GM18951 (cell line): Measurements from ENCODE around the gene HOXA6.

Experiments
- POLR2A ChIP-seq: IDR thresholded peaks from 4 replicates; pipeline ENCODE4 v1.6.1; 2011; ENCODE audit warnings: mild to moderate bottlenecking; ENCODE audit not compliant: insufficient read length, insufficient read depth; ENCODE audit errors: extremely low read depth
- in situ Hi-C: fragments of 300-500 bp; cut with MboI; formaldehyde crosslinking; loops from one replicate; pipeline ENCODE4 v1.12.0; 2022; ENCODE audit warnings: low sequenced_read_pairs, mixed read lengths, inconsistent platforms; ENCODE audit not compliant: unreplicated experiment

Gene HOXA6

DNA sequence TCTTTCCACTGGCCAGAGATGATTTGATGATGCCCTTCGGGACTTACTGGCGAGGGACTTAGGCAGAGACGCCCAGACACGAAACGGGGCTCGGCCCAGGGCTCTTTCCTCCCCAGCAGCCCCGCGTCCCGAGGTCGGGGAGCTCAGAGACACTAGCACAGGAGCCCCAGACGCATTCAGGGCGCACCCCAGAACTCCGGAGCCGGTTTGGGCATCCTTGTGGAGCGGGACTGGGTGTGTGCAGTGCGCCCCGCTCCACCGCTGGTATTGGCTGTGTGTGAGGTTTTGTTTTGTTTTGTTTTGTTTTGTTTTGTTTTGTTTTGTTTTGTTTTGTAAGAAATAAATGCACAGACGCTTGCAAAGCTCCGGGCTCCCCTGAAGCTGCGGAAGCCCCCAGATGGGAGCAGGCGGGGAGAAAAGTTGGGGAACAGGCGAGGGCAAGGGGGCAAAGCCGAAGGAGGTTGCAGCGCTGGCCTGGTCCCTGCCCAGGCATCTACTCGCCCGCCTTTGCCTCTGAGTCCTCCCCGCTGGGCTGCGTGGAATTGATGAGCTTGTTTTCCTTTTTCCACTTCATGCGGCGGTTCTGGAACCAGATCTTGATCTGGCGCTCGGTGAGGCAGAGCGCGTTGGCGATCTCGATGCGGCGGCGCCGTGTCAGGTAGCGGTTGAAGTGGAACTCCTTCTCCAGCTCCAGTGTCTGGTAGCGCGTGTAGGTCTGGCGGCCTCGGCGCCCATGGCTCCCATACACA, 2.2 kb downstream of the HOXA6 start:
- in situ Hi-C loops, result no loop called here
- no peak for TF ChIP-seq POLR2A

DNA sequence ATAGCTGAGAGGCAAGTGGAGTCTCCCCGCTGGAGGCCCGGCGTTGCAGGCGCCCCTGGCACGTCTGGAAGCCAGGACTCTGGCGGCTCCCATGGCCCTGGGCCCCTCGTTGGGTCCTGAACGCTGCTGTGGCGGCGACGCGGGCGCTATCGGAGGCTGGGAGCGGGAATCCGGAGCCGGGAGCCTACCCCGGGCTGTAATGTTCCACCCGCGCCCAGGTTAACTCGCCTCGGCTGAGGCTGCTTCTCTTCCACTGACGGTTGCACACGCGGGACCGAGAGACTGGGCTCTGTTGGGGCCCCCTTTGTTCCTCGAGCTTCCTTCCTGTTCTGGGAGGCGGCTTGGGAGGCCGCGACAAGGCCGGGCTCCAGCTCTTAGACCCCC, 2.8 kb downstream of the HOXA6 start:
- no peak for TF ChIP-seq POLR2A
- in situ Hi-C loops, result no loop called here

DNA sequence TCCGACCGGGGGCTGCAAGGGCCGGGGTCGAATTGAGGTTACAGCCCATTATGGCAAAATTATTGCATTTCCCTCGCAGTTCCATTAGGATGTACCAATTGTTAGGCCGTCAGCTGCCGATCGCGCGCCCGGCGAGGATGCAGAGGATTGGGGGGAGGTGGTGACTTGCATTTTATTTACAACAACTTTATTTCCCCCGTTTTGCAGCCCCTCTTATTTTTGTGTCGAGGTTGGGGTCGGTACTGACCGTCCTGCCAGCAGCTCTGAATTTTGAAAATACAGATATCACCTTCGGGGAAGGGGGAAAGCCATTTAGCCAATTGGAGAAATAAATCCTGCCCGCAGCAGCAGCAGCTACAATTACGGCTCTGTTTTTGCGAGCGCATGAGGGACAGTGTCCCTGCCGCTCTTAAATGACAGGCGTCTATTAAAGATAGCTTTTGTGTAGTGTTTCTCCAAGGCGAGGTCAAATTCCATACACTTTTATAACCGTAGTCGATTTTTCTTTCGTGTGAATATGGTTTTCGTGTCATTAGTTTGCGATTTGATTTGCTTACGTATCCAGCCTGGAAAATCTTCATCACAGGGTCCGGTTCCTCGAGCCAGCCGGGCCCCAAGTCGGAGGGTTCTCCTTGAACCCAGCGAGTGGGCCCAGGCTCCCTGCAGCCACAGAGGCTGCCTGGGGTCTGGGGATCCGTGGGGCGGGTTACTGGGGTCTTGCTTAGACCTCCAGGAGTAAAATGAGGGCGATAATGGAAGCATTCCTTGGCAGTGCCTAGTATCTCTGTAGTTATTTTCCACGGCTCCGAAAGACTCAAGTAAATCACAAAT, 3.4 kb downstream of the HOXA6 start:
- no peak for TF ChIP-seq POLR2A
- in situ Hi-C loops, result no loop called here

DNA sequence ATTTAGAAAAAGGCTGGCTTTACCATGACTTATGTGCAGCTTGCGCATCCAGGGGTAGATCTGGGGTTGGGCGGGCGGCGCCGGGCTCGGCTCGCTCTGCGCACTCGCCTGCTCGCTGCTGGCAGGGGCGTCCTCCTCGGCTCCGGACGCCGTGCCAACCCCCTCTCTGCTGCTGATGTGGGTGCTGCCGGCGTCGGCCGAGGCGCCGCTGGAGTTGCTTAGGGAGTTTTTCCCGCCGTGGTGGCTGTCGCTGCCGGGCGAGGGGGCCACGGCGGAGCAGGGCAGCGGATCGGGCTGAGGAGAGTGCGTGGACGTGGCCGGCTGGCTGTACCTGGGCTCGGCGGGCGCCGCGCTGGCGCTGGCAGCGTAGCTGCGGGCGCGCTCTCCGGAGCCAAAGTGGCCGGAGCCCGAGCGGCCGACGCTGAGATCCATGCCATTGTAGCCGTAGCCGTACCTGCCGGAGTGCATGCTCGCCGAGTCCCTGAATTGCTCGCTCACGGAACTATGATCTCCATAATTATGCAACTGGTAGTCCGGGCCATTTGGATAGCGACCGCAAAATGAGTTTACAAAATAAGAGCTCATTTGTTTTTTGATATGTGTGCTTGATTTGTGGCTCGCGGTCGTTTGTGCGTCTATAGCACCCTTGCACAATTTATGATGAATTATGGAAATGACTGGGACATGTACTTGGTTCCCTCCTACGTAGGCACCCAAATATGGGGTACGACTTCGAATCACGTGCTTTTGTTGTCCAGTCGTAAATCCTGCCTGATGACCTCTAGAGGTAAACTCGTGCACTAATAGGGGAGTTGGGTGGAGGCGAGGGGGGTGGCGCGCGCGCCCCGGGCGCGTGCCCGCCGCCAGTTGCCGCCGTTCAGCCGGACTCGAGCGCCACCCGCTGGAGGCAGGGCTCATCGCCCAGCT, 4.3 kb downstream of the HOXA6 start, which contains the start of gene HOXA5:
Gene HOXA5, minus strand, starts transcription at position 659 of the 927 bp plus-strand sequence. Its CDS starts 74 bp downstream, at position 585.
- TF ChIP-seq POLR2A, result no peak
- in situ Hi-C loops, result no loop called here

DNA sequence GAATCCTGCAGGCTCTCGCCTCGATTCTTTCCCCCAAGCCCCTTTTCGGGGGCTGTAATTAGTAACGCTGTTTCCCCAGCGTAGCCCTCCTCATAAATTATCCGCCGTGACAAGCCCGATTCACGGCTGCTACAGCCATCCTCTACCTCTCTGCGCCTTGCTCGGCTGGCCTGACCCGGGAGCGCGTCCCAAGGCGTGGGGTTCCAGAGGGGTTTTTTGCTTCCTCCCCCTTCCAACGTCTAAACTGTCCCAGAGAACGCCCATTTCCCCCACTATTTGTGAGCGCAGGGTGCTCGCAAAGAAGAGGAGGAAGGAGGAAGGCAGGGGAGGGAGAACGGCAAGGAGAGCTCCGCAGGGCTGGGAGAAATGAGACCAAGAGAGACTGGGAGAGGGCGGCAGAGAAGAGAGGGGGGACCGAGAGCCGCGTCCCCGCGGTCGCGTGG, 5.0 kb downstream of the HOXA6 start:
- TF ChIP-seq POLR2A, result no peak
- in situ Hi-C loops, result no loop called here

DNA sequence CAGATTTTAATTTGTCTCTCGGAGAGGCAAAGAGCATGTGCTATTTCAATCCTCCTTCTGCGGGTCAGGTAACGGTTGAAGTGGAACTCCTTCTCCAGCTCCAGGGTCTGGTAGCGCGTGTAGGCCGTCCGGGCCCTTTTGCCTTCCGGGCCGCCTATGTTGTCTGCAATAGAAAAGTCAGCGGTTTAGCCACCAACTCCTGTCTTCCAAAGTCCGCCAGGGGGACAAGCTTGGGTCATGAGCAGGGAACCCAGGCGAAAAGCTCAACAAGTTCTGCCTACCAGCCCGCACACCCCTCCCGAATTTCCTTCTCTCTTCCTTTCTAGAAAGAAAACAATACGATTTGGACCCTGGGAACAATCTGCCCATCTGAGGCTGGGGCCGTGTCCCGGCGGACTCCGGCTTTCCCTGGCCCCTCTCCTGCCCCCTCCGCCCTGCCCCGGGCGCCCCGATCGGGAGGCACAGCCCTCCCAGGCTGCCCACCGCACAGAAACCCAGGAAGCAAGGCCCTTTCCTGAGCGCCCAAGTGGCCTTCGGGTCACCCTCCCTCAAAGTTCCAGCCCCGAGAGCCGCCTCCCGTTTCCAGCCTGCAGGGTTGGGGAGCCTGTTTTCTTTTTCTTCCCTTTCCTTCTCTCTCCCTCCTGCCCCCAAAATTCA, 5.5 kb downstream of the HOXA6 start:
- no peak for TF ChIP-seq POLR2A
- in situ Hi-C loops, result no loop called here

DNA sequence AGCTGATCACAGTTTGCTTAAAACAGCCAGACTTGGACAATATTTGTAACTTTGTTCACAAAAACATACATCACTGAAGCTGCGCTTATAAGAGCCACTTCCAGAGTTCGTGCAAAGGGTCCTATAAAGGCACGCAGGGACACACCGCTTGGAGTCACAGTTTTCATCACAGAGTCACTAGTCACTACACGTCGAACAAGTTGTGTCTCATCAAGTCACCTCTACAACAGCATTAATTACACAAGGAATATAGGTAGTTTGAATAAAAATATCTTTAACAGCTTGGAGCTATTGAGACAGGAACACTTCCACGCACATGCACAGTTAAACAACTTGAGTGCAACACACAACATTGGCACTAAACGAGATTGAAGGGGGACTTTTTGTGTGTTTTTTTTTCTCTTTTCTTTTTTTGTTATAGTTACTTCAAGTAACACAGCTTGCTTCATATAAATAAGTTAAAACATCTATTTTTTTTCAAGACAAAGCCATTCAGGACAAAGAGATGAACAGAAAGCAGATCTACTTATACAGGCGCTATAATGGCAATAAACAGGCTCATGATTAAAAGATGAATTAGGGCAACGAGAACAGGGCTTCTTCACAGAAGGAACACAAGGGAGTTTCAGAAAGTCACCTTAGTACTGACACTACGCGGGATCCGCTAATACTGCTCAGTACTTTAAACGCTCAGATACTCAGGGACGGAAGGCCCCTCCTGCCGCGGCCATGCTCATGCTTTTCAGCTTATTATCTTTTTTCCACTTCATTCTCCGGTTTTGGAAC, 6.2 kb downstream of the HOXA6 start:
- TF ChIP-seq POLR2A, result no peak
- in situ Hi-C loops, result no loop called here

DNA sequence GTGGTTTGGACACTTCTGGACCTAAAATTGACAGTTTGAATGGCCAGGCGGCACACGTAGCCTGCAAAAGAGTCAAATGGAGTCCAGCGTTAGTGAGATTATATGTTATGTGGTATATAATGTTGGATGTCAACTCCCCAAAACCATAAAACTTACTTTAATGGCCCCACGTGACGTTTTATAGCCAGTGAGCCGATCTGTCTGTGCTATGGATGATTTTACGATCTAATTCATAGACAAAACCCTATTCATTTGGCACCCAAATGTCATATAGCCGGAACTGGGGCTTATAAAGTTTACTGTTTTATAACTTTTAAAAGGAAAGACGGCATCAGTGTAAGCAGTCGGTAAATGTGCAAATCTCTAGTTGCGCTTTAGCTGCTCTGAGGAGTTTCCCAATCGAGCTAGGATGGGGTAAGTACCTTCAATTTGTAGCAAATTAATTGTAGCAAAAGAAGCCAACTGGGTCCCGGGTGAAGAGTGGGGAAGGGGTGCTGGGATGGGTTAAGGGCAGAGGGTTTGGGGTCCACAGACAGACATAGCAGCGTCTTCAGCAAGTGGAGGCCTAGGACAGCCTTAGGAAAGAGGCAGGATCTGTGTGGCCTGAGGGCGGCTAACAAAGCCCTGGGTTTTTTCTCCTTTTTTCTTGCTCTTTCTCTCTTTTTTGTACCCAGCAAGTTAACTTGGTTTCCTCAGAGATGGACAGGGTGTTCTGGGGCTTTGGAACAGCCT, 7.3 kb downstream of the HOXA6 start:
- no peak for TF ChIP-seq POLR2A
- in situ Hi-C loops, result no loop called here

DNA sequence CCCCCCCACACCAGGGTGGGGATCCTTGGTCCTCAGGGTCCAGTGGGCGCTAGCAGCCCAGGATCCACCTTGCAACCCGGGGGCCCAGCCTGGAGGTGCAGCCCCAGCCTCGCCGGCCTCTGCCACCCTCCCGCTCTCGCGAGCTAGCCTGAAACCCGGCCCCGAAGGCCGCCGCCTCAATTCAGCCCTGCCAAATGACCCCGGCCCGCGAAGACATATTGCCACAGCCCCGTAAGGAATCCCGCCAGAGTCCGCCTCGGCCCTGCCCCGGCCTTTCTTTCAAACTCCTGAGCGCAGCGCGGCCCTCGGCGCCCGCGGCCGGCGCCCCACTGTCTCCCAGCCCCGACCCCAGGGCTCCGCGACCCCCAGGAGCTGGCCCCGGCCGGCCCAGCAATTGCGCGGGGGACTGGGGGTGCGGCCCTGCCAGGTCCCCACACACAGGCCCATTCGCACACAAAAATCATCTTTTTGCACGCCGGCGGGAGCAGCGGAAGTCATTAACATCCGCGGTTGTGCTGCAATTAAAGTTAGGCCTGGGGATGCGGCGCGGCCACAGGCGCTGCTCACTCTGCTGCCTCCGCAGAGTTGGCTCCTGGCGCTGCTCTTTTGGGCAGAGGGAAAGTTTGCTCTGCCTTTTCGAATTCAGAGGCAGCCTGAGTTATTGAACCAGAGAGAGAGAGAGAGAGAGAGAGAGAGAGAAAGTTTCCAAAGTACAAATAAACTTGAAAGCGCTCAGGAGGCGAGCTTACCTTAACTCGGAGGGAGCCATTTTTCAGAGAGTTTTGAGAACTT, 8.0 kb downstream of the HOXA6 start:
- in situ Hi-C loops, result no loop called here

DNA sequence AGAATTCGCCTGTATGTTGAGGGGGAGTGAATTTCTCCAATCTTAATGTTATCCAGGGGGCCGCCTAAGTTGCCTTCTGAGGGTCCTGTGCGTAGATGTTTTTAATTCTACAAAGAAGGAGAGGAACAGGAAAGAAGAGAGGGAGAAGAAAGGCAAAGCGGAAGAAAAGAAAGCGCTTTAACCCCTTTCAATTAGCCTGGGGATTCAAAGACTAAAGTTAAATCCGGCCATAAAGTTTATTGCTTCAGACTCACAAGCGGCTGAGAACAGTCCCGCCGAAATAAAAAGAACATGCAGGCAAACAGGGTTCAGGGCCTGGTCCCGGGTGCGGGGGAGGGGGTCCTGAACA, 8.6 kb downstream of the HOXA6 start:
- in situ Hi-C loops, result no loop called here
- TF ChIP-seq POLR2A, result no peak

More for the DNA sequence above, 8.0 kb downstream of the HOXA6 start:
- TF ChIP-seq POLR2A, result no peak

DNA sequence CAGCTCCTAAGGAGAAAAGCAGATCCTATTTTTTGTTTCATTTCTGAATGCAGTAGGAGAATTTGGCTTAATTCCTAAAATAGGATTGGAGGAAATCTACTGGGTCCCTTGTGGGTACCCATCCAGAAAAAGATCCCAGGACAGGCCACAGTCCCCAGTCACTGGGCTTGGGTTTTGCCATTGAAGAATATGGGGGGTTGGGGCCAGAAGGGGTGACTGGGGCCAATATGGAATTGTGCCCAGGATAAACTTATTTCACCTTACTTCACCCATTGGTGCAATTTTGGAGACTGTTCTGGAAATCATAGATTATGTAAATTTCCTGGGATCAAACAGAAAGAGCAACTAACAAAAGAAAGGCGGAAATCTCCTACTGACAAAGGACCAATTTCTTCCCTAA, 9.1 kb downstream of the HOXA6 start:
- TF ChIP-seq POLR2A, result no peak
- in situ Hi-C loops, result no loop called here
